Measurements from ENCODE around the gene ASB1.

Gene ASB1

DNA sequence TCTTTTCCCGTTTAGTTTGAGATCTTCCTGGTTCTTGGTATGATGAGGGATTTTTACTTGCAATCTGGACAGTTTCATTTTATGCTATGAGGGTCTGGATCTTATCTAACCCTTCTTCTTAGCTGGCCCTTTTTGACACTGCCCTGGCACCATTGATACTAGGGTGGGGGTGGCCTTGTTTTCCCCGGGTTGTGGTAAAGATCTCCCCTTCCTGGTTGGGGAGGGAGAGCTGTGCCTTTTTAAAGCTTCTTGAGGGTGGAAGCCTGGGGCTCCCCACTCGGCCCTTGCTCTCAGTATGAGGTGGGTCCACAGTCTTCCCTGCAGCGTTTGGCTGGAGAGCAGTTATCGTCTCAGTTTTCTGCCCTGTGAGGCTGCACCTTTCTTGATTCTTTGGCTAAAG, 66.1 kb downstream of the ASB1 start:
- H3K27me3 Mint-ChIP-seq (ENCODE audit: low read depth), result no peaks in the 10 kb centered on the region
- no peaks in the 10 kb centered on the region for H3K9me3 Mint-ChIP-seq
- H3K27ac Mint-ChIP-seq, result peak overlapping the region; percentile 5
- H3K36me3 Mint-ChIP-seq (ENCODE audit: low read depth), result no peaks in the 10 kb centered on the region
- H3K4me3 Mint-ChIP-seq, result no peak overlapping the region
- peaks cover 12% of the 10 kb centered on the region for H3K4me1 Mint-ChIP-seq (ENCODE audit: low read depth)

GRCh38 chr2:238493411-238493810, 66.7 kb downstream of the ASB1 start:
- H3K9me3 Mint-ChIP-seq, result no peaks in the 10 kb centered on the region
- H3K27ac Mint-ChIP-seq, result no peak overlapping the region
- H3K36me3 Mint-ChIP-seq (ENCODE audit: low read depth), result no peaks in the 10 kb centered on the region
- H3K27me3 Mint-ChIP-seq (ENCODE audit: low read depth), result no peaks in the 10 kb centered on the region
- H3K4me3 Mint-ChIP-seq, result no peak overlapping the region
- peaks cover 12% of the 10 kb centered on the region for H3K4me1 Mint-ChIP-seq (ENCODE audit: low read depth)

DNA sequence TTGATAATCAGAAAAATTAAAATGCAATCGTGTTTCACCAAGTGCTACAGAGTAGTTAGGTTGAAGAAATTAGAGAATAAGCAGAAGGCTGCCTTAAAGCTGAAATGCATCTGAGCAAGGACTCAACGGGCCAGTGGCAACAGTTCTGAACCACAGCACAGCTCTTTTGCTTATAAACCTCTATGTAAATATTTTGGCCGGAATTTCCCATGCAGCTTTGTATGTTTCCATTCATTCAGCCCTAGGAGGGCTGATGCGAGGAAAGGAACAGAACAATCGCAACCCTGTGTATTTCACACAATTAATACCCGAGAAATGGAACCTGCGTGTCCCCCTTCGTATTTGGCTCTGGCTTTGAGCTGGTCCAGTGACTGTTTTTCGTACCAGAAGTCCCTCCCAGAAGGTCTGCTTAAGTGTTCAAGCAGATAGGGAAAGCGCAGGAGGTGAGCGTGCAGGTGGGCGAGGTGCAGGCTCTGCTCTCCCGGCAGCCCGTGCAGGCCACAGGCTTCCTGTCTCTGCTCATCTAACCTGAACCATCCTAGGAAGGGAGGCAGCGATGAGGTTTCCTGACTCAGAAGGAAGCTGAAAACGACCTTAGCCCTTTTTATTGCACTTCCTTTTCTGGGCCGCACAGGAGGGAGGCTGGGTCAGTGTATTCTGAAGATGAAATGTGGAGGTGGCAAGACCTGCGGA, 67.3 kb downstream of the ASB1 start:
- Mint-ChIP-seq H3K4me3 (peak overlapping the region; percentile 9), H3K36me3 (ENCODE audit: low read depth) (no peaks in the 10 kb centered on the region), H3K4me1 (ENCODE audit: low read depth) (peaks cover 12% of the 10 kb centered on the region), H3K27me3 (ENCODE audit: low read depth) (no peaks in the 10 kb centered on the region), H3K9me3 (no peaks in the 10 kb centered on the region), H3K27ac (peak overlapping the region; percentile 53)

DNA sequence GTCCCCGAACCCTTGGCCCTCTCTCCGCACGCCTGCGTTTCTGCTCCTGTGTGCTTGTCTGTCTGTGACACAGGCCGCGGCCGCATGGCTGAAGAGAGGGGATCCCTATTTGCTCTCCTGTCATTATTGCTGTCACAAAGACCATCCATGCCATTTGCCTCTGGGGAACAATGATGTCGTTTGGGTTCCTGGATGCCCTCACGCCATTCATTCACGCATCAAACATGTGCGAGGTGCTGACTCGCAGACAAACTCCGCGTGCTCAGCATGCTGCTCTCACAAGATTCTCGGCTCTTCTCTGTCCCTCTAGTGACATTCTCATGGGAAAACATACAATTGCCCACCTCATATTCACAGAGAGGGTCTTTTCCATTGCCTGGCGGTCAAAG, 67.8 kb downstream of the ASB1 start:
- Mint-ChIP-seq H3K4me3 (peak overlapping the region; percentile 9), H3K27me3 (ENCODE audit: low read depth) (no peaks in the 10 kb centered on the region), H3K4me1 (ENCODE audit: low read depth) (peaks cover 12% of the 10 kb centered on the region), H3K27ac (peak overlapping the region; percentile 53), H3K36me3 (ENCODE audit: low read depth) (no peaks in the 10 kb centered on the region), H3K9me3 (no peaks in the 10 kb centered on the region)

GRCh38 chr2:238495422-238495821, 68.7 kb downstream of the ASB1 start:
- peak overlapping the region; percentile 32 for H3K27ac Mint-ChIP-seq
- no peak overlapping the region for H3K4me3 Mint-ChIP-seq
- H3K4me1 Mint-ChIP-seq (ENCODE audit: low read depth), result peaks cover 12% of the 10 kb centered on the region
- H3K36me3 Mint-ChIP-seq (ENCODE audit: low read depth), result no peaks in the 10 kb centered on the region
- no peaks in the 10 kb centered on the region for H3K27me3 Mint-ChIP-seq (ENCODE audit: low read depth)
- no peaks in the 10 kb centered on the region for H3K9me3 Mint-ChIP-seq

- no peak overlapping the region for H3K27ac Mint-ChIP-seq
These were observed 70.3 kb downstream of the ASB1 start for GRCh38 chr2:238496756-238497609.

GRCh38 chr2:238497610-238498005, 70.9 kb downstream of the ASB1 start:
- Mint-ChIP-seq H3K27ac (no peak overlapping the region), H3K4me3 (no peak overlapping the region), H3K4me1 (ENCODE audit: low read depth) (peaks cover 12% of the 10 kb centered on the region), H3K36me3 (ENCODE audit: low read depth) (no peaks in the 10 kb centered on the region), H3K27me3 (ENCODE audit: low read depth) (no peaks in the 10 kb centered on the region), H3K9me3 (no peaks in the 10 kb centered on the region)

More at GRCh38 chr2:238496756-238497609, 70.3 kb downstream of the ASB1 start:
- Mint-ChIP-seq H3K4me1 (ENCODE audit: low read depth) (peaks cover 12% of the 10 kb centered on the region), H3K36me3 (ENCODE audit: low read depth) (no peaks in the 10 kb centered on the region), H3K9me3 (no peaks in the 10 kb centered on the region), H3K27me3 (ENCODE audit: low read depth) (no peaks in the 10 kb centered on the region), H3K4me3 (no peak overlapping the region)

GRCh38 chr2:238498188-238498587, 71.5 kb downstream of the ASB1 start:
- H3K4me1 Mint-ChIP-seq (ENCODE audit: low read depth), result peaks cover 10% of the 10 kb centered on the region
- H3K4me3 Mint-ChIP-seq, result no peak overlapping the region
- no peak overlapping the region for H3K27ac Mint-ChIP-seq
- no peaks in the 10 kb centered on the region for H3K9me3 Mint-ChIP-seq
- no peaks in the 10 kb centered on the region for H3K27me3 Mint-ChIP-seq (ENCODE audit: low read depth)
- H3K36me3 Mint-ChIP-seq (ENCODE audit: low read depth), result no peaks in the 10 kb centered on the region

GRCh38 chr2:238498691-238499295, 72.1 kb downstream of the ASB1 start:
- Mint-ChIP-seq H3K36me3 (ENCODE audit: low read depth) (no peaks in the 10 kb centered on the region), H3K27ac (no peak overlapping the region), H3K4me3 (no peak overlapping the region), H3K9me3 (no peaks in the 10 kb centered on the region), H3K4me1 (ENCODE audit: low read depth) (peaks cover 10% of the 10 kb centered on the region), H3K27me3 (ENCODE audit: low read depth) (no peaks in the 10 kb centered on the region)

DNA sequence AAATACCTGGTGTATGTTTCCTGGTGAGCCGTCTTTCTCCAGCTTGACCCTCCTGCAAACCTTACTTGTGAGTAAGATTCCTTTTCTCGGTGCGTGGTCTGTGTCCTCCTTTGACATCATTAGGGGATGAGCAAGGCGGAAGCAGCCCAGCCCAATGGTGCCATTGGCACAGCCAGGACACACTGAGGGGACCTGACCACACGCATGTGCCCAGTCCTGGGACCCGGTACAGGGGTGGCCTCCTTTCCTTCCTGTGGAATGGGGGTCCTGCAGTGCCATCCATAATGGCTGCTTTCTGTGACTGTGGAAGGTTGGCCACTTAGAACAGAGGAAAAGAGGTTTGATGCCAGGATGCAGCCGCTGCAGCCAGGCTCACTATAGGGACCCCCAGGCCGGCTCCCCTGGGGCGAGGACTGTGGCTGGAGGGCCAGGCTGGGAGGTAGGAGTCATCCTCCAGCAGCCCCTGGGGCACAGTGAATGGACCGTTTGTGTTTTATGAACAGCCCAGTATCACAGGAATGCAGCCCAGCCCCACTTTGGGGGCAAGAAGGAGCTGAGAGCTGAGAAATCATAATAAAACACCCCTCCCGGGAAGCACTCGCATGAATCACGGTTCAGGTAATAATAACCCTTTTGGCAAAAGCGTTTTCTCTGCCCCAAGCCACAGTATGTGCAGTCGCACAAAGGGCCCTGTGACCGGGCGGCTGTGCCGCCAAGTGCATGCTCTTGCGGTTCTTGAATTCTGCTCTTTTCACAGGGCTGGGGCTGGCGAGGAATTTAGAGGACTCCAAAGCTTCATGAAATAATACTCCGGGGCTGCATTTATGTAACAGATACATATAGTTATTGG, 73.2 kb downstream of the ASB1 start:
- Mint-ChIP-seq H3K4me3 (no peak overlapping the region), H3K27me3 (ENCODE audit: low read depth) (no peaks in the 10 kb centered on the region), H3K36me3 (ENCODE audit: low read depth) (no peaks in the 10 kb centered on the region), H3K27ac (no peak overlapping the region), H3K4me1 (ENCODE audit: low read depth) (no peaks in the 10 kb centered on the region), H3K9me3 (no peaks in the 10 kb centered on the region)

DNA sequence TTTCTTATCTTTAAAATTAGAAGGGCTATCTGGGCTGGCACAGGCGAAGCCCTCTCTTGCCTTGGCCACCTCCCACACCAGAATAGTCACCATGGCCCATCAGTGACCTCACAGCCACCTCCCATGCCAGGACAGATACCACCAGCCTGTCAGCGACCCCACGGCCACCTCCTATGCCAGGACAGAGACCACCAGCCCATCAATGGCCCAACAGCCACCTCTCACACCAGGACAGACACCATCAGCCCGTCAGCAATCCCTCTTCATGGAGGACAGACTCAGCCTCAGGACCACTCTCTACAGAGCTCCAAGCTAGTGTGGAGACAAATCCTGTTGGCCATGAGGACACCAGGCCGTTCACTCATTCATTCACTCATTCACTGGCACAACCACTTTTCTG, 74.6 kb downstream of the ASB1 start:
- H3K4me1 Mint-ChIP-seq (ENCODE audit: low read depth), result peaks cover 4% of the 10 kb centered on the region
- no peaks in the 10 kb centered on the region for H3K9me3 Mint-ChIP-seq
- H3K27ac Mint-ChIP-seq, result no peak overlapping the region
- no peak overlapping the region for H3K4me3 Mint-ChIP-seq
- H3K36me3 Mint-ChIP-seq (ENCODE audit: low read depth), result no peaks in the 10 kb centered on the region
- H3K27me3 Mint-ChIP-seq (ENCODE audit: low read depth), result no peaks in the 10 kb centered on the region
